ENCODE data around the gene KIF5B. TPM values are rescaled to one million over a fixed set of nuclear protein-coding genes. Genes with fewer than 3 reads are reported as not detected.

Gene KIF5B
- total and polyA plus RNA-seq, 2 of the 4 experiments (the other 2 are of a cell fraction), result 33.5 to 68.5 TPM

DNA sequence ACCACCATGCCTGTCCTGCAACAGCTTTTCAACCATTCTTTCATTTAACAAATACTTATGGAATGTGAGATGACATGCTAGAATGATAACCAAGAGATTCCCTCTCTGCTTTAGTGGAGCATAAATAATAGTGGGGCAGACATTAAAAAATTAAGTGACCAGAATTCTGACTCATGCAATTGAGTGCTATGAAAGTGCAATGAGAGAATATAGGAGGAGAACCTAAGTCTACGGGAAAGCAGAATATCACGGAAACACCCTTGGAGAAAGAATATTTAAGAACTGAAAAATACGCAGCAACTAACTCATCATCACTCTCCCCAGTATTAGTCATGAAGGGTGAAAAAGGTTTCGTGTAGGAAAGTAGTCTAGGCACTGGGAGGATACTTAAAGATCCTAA, 7.1 kb downstream of the KIF5B start:
- 0 out of 2 replicates have a peak overlapping the region, but pooled peaks have one; percentile 52 for H3K4ac ChIP-seq (ENCODE audit: low read depth, low read length)
- no peak overlapping the region for H4K91ac ChIP-seq (ENCODE audit: insufficient read depth, low read depth, low read length)
- peak overlapping the region in 1 of 2 experiments; percentile 15; a peak in 1 of 4 replicates for H4K8ac ChIP-seq (ENCODE audit: low read depth in 2 of 2, low read length in 2 of 2)
- 0 out of 2 replicates have a peak overlapping the region, but pooled peaks have one; percentile 62 for H3K14ac ChIP-seq (replicated peaks; ENCODE audit: low read depth, low read length)
- no peak overlapping the region for H3K9ac ChIP-seq (ENCODE audit: low read depth, low read length)
- POLR2A ChIA-PET (ENCODE audit: unreplicated experiment), result no interaction called here
- peaks cover 11% of the 10 kb centered on the region for H3K4me1 ChIP-seq (ENCODE audit: control insufficient read depth, insufficient read depth, low read length)
- H3K36me3 ChIP-seq (ENCODE audit: control insufficient read depth, insufficient read depth, low read length), result peaks cover 15% of the 10 kb centered on the region
- dilution Hi-C loops (cut with HindIII; ENCODE audit: low sequenced_read_pairs, unreplicated experiment) (no loop called here), intact Hi-C loops (cut with micrococcal nuclease) (no loop called here), in situ Hi-C loops (cut with MboI; ENCODE audit: low sequenced_read_pairs) (no loop called here)
- 0 out of 2 replicates have a peak overlapping the region, but pooled peaks have one; percentile 20 for H3K23ac ChIP-seq (ENCODE audit: low read depth, low read length)
- BruUV-seq (replicated peaks), result no TSS peak
- H3K4me2 ChIP-seq (ENCODE audit: low read depth, low read length), result peak overlapping the region; percentile 57; the same call in 1 of the 2 replicates
- no peak overlapping the region for H2BK120ac ChIP-seq (ENCODE audit: low read depth, low read length)
- H3K9me1 ChIP-seq (ENCODE audit: insufficient read depth, low read length), result peaks cover 9% of the 10 kb centered on the region
- H2AK5ac ChIP-seq (ENCODE audit: low read depth, low read length), result no peak overlapping the region
- H3K9me3 ChIP-seq (ENCODE audit: control insufficient read depth, insufficient read depth, low read length), result no peaks in the 10 kb centered on the region
- no peak overlapping the region for H2AFZ ChIP-seq (replicated peaks; ENCODE audit: low read length, poor library complexity)
- H3K18ac ChIP-seq (ENCODE audit: low read depth, low read length), result no peak overlapping the region
- H3K79me1 ChIP-seq (ENCODE audit: low read depth in 1 of 2, low read length in 2 of 2), result peaks cover 5 to 57% of the 10 kb centered on the region in 2 experiments
- peaks cover 81% of the 10 kb centered on the region for H4K20me1 ChIP-seq (ENCODE audit: insufficient read depth, low read length)
- no peak for TF ChIP-seq CEBPB (IDR thresholded peaks at IDR 0.05; ENCODE audit: low read depth, low read length)
- TF ChIP-seq MAFK (IDR thresholded peaks at IDR 0.05; ENCODE audit: low read depth, low read length), result no peak
- TF ChIP-seq FOS (IDR thresholded peaks at IDR 0.05; ENCODE audit: low read depth, low read length), result no peak
- no peak for TF ChIP-seq CHD1 (IDR thresholded peaks at IDR 0.05; ENCODE audit: low read depth, low read length)
- TF ChIP-seq BHLHE40 (IDR thresholded peaks at IDR 0.05; ENCODE audit: low read depth, low read length), result no peak
- no peak for TF ChIP-seq MXI1 (IDR thresholded peaks at IDR 0.05; ENCODE audit: borderline replicate concordance, low read depth, low read length)
- no peak for TF ChIP-seq SMC3 (IDR thresholded peaks at IDR 0.05; ENCODE audit: low read depth, low read length)
- TF ChIP-seq POLR2A (IDR thresholded peaks at IDR 0.05; ENCODE audit: low read depth, low read length), result no peak
- no peak for TF ChIP-seq RFX5 (IDR thresholded peaks at IDR 0.05; ENCODE audit: low read depth, low read length)
- no peak for TF ChIP-seq RAD21 (IDR thresholded peaks at IDR 0.05; ENCODE audit: low read length)
- ATAC-seq (ENCODE audit: low read depth), result peak; percentile 44
- WGBS, 2 experiments (ENCODE audit: extremely low coverage in 2 of 2, insufficient read length in 1 of 2), result no CpG with 5 or more reads among the region's 4 CpGs
- H2BK20ac ChIP-seq (ENCODE audit: low read depth, low read length), result no peak overlapping the region
- H2BK5ac ChIP-seq (ENCODE audit: low read depth, low read length, poor library complexity, severe bottlenecking), result peak overlapping the region; percentile 78
- no peak overlapping the region for H2AK9ac ChIP-seq (replicated peaks; ENCODE audit: low read depth, low read length, poor library complexity)
- H4K5ac ChIP-seq (ENCODE audit: low read depth, low read length), result no peak overlapping the region
- peak; percentile 67 for DNase-seq
- no peak overlapping the region for H3K56ac ChIP-seq (ENCODE audit: extremely low read depth, insufficient read depth, low read length)
- CTCF ChIA-PET, result no interaction called here
- no peaks in the 10 kb centered on the region for H3K27me3 ChIP-seq (ENCODE audit: control insufficient read depth, insufficient read depth, low read length)
- peak overlapping the region; percentile 31; the same call in 1 of the 2 replicates for H3K27ac ChIP-seq (ENCODE audit: insufficient read depth, low read length)
- no peak overlapping the region for H2BK15ac ChIP-seq (ENCODE audit: low read depth, low read length)
- no peak overlapping the region for H3K4me3 ChIP-seq (ENCODE audit: insufficient read depth, low read depth, low read length)
